Retinal pigment epithelial cell (primary cell): Measurements from ENCODE around the gene C14orf180.

ENCODE experiments used
- DNase-seq: peaks from one replicate; pipeline ENCODE4 v3.0.0-alpha.2; 2010; ENCODE audit warnings: low read depth
- H3K4me3 ChIP-seq: 2 replicates; pipeline ENCODE4 v1.5.1; 2011; ENCODE audit warnings: mild to moderate bottlenecking, low read length, control low read depth, moderate library complexity
- TF ChIP-seq, protein P1 (sequence below): conservative IDR thresholded peaks from 2 replicates; pipeline ENCODE4 v1.5.1; 2011; ENCODE audit warnings: low read depth, low read length, control low read depth, inconsistent platforms

C14orf180 gene

DNA sequence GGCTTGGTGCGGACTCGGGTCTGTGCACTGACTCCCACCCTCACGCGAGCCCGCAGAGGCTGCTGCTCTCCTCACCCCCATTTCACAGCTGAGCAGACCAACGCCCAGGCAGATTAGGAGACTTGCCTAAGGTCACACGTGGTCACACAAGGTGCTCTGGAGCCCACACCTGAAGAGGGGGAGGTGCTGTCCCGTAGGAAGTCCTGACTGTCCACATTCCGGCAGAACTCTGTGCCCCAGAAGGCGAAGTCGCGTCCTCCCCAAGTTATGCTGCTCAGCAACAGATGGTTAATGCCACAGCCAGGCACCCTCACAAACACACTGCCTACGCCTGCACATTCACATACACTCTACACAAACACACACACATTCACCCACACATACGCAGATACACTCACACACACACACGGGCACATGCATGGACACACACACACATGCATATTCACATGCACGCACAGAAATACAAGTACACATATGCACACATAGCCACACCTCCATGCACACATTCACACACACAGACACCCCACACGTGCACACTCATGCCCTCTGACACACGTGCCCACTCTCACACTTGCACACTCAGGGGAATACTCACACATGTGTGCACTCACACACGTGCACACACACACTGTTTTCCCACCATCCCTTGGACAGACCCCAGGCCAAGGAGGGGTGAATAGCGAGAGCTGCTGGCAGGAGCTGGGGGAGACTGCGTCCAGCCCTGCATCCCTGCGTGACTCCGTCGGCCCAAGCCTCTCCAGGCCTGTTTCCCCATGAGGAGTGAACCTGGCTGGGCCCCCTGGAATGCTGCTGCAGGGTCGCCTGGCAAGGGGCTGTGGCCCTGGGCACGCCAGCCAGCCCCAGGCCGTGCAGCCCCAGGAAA lies 4.1 kb downstream of the C14orf180 start:
- no peak overlapping the region for H3K4me3 ChIP-seq
- TF ChIP-seq, protein P1, sequence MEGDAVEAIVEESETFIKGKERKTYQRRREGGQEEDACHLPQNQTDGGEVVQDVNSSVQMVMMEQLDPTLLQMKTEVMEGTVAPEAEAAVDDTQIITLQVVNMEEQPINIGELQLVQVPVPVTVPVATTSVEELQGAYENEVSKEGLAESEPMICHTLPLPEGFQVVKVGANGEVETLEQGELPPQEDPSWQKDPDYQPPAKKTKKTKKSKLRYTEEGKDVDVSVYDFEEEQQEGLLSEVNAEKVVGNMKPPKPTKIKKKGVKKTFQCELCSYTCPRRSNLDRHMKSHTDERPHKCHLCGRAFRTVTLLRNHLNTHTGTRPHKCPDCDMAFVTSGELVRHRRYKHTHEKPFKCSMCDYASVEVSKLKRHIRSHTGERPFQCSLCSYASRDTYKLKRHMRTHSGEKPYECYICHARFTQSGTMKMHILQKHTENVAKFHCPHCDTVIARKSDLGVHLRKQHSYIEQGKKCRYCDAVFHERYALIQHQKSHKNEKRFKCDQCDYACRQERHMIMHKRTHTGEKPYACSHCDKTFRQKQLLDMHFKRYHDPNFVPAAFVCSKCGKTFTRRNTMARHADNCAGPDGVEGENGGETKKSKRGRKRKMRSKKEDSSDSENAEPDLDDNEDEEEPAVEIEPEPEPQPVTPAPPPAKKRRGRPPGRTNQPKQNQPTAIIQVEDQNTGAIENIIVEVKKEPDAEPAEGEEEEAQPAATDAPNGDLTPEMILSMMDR, result no peak
- DNase-seq, result no peak

DNA sequence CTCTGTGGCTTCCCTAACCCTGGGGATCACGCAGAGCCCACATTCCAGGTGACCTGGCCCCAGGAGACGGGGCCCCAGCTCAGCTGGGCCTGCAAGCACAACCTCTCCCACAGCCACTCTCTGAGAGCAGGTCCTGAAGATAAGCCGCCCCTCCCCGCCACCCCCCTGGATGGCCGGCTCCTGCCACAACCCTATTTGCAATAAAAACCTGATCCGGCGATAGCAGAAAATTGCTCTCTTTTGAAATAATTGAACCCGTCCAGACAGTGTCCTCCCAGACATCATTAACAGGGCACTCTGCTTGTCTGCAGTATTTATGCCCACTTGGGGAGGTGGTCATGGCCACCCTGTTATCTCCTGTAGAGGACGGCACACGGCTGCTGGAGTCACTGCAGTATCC lies 5.0 kb downstream of the C14orf180 start:
- DNase-seq, result no peak
- TF ChIP-seq, protein P1, result no peak
- H3K4me3 ChIP-seq, result no peak overlapping the region

DNA sequence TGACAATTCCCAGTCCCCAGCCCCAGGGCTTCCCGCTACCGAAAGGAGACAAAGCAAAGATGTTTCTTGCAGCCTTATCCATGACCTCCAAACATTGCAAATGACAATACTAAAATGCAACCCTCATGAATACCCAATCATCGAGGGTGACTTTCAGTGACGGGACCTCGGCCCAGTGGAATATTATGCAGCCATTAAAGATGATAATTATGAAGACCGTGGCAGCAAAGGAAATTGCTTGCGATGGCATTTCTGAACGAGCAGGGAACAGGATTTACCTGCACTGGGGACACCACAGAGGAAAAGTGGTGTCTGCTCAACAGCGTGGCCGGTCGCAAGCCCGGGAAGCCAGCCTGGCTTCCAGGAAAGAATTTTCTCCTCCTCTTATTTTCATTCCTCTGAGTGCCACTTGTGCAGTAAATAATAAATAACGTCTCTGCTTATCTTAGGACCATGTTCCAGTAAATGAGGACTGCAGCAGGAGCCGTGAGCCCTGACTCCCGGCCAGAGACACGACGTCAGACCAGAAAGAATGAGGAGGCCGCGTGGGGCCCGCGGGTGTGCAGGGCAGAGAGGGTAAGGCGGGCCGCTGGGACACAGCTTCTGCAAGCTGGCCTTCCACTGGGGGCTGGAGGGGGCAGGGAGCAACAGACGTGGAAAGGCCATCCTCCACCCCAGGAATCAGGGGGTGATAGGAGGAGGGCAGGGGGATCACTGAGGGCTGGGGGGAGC lies 6.6 kb downstream of the C14orf180 start:
- no peak overlapping the region for H3K4me3 ChIP-seq
- TF ChIP-seq, protein P1, result no peak
- no peak for DNase-seq

DNA sequence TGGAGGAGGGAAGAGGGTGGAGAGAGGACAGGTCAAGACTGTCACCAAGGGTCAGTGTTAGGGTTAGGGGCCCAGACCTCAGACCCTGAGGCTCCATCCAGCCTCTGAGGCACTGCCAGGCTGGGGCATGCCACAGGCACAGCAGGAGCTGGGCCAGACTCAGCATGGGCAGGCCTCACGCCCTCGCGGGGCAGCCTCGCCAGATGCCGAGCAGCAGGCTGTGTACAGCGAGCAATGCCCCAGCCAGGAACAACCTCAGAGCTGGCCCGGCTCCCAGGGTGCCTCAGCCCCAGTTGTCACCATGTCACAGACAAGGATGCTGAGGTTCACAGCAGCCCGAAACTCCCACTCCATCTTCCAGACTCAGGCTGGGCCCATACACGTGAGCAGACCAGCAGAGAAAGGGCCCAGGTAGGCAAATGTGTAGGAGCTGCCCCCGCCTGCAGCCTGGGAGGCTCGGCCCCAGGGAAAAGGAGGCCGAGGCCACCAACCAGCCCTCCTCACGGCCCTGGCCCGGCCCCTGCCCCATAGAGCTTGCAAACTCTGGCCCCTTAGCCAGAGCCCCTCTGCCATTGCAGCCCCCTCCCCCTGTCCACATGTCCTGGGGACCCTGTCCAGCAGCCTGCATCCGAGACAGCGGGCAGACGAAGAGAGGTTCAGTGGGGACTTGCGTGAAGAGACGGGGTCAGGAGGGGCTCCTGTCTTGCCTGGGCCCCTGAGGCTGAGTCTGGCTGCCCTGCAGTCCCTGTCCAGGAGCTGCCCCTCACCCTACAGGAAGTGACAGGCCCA lies 7.5 kb downstream of the C14orf180 start:
- no peak for DNase-seq
- TF ChIP-seq, protein P1, result no peak
- H3K4me3 ChIP-seq, result no peak overlapping the region

DNA sequence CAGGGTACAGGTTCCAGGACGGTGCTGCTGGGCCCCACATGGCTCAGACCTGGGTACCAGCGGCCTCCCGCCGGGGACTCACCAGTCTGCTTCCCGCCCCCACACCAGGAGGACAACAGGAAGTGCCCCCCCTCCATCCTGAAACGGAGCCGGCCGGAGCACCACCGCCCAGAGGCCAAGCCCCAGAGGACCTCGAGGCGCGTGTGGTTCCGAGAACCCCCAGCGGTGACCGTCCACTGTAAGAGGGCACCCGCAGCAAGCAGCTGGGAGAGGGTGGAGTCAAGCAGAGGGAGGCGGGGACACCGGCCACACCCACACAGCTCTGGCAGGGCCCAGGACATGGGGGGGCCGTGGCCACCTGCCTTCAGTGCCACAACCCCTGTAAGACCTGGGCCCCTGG lies 8.1 kb downstream of the C14orf180 start:
- DNase-seq, result no peak
- no peak overlapping the region for H3K4me3 ChIP-seq
- TF ChIP-seq, protein P1, result no peak

DNA sequence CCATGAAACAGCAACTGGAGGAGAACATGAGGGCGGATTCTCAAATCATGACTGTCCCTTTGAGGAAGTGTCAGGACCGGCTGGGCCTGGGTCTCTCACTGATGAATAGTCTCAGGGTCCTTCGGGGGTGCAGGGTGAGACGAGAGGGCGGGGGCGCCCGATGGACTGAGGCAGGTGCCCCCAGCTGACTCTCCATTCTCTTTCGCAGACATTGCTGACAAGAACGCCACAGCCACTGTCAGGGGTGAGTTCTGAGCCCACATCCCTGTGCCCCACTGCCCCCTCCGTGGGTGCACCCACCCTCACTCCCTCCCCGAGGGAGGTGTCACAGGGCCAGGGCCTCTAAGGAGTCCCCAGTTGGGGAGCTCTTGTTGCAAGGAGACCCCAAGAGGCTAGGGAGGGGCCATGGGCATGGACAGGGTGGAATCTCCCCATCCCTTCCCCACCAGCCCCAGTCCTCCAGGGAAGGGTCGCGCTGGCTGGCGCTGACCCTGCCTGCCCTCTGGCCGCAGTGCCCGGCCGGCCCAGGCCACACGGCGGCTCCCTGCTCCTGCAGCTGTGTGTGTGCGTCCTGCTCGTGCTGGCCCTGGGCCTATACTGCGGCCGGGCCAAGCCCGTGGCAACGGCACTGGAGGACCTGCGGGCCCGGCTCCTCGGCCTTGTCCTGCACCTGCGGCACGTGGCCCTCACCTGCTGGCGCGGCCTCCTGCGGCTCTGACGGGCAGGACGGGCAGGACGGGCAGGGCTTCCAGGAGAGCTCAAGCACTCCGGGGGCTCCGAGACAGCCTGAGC lies 8.7 kb downstream of the C14orf180 start:
- TF ChIP-seq, protein P1, result no peak
- H3K4me3 ChIP-seq, result no peak overlapping the region
- DNase-seq, result no peak
